NK-92 (cell line): ENCODE measurements around the gene UBA7.
A peak's percentile ranks its signal among the peaks of the same experiment; 100 is the strongest.
"Not testable (repeated sequence)": the region's sequence is repeated elsewhere in the genome, so short reads cannot be mapped to it uniquely, and the experiment has no call there.

Experiments
- DNase-seq: peaks from one replicate; lab custom pipeline; 2025; ENCODE audit not compliant: unreplicated experiment; lab: John Stamatoyannopoulos, UW

Gene UBA7, protein sequence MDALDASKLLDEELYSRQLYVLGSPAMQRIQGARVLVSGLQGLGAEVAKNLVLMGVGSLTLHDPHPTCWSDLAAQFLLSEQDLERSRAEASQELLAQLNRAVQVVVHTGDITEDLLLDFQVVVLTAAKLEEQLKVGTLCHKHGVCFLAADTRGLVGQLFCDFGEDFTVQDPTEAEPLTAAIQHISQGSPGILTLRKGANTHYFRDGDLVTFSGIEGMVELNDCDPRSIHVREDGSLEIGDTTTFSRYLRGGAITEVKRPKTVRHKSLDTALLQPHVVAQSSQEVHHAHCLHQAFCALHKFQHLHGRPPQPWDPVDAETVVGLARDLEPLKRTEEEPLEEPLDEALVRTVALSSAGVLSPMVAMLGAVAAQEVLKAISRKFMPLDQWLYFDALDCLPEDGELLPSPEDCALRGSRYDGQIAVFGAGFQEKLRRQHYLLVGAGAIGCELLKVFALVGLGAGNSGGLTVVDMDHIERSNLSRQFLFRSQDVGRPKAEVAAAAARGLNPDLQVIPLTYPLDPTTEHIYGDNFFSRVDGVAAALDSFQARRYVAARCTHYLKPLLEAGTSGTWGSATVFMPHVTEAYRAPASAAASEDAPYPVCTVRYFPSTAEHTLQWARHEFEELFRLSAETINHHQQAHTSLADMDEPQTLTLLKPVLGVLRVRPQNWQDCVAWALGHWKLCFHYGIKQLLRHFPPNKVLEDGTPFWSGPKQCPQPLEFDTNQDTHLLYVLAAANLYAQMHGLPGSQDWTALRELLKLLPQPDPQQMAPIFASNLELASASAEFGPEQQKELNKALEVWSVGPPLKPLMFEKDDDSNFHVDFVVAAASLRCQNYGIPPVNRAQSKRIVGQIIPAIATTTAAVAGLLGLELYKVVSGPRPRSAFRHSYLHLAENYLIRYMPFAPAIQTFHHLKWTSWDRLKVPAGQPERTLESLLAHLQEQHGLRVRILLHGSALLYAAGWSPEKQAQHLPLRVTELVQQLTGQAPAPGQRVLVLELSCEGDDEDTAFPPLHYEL

DNA sequence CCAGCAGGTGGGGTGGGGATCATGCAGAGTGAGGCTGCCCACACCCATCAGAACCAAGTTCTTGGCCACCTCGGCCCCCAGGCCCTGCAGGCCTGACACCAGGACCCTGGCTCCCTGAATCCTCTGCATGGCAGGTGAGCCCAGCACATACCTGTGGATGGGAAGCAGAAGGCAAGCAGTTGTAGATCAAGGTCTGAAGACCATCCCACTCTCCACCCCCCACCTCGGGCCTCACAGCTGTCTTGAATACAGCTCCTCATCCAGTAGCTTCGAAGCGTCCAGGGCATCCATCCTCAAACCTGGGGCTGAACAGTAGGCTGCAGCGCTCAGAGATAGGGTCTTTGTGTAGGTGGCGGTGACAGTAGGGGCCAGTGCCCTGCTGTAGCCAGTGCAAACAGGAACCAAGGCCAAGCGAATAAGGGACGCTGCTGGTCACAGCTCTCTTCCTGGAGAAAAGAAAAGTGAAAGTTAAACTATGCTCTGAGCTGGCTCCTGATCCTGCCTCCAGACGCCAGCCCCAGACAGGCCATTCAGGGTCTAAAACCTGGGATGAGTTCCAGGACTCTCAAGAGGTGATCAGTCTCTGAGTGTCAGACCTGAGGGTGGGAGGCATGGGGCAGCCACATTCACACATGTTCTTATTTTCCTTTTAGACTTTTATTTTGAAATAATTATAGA lies at the start of gene UBA7:
UBA7 (minus strand) TSS at position 457 of the 678 bp plus-strand sequence; CDS start at position 291, 166 bp downstream.
- no peak for DNase-seq

DNA sequence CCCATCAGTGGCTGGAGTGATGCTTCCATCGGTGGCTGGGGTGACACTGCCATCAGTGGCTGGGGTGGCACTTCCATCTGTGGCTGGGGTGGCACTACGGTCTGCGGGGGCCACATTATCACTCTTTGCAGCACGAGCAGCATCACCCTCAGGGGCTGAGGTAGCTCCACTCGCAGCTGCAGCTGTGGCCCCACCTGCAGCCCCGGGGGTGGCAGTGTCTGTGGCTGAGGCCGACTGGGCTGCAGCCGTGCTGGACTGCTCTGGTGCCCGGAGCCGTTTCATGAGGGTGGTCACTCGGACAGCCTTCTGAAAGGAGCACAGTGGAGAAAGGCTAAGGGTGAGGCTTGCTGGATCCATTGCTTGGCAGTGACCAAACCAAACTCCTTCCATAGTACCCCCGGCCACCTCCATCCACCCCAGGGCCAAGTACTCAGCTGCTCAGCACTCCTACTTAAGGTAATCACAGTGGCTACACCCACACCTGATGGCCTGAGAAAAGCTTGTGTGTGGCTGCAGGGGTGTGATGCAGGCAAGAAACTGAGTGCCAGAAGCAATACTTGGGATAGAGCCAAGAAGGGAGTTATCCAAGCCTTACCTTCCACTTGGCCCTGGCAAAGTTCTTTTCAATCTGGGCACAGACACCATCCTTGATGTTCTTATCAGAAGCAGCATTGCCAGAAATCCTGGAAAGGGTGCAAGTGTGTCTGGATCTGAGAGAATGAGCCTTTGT lies 46.0 kb upstream of the UBA7 start:
- no peak for DNase-seq

DNA sequence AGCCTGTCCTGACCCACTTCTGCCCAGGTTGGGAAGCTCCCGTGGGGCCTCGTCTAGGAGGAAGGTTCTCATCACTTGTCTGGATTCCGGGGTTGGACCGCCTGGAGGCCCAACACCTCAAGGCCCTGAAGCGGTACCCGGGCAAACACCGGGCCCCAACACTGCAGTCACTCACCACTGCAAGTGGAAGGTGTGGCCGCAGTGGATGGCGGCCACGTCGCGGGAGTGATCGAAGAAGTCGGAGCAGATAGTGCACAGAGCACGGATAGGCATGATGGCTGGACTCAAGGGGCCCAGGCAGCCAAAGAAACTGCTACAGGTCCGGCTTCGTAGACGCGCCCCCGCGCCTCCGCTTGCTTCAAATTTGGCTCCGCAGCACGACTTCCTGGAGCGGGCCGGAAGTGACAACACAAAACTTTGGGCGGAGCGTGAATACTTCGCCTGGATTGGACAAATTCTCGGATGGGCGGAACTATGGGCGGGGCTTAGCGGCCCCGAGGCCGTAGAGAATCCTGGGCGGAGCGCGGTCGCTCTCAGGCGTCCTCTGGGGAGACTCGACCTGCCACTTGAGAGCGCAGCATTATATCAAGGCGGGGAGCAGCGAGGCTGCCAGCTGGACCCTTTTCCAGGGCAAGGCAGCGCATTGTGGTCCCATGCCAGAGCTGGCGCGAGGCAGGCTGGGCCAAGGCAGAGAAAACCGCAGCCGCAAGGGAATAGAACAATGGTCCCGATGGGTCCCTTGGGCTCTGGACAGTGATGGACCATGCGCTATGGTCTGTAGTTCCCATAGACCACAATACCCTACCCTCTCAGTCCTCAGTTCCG lies 42.6 kb upstream of the UBA7 start, which contains the start of gene TRAIP:
TRAIP (minus strand) TSS at position 384 of the 825 bp plus-strand sequence; CDS start at position 273, 111 bp downstream.
- peak; percentile 35 for DNase-seq

DNA sequence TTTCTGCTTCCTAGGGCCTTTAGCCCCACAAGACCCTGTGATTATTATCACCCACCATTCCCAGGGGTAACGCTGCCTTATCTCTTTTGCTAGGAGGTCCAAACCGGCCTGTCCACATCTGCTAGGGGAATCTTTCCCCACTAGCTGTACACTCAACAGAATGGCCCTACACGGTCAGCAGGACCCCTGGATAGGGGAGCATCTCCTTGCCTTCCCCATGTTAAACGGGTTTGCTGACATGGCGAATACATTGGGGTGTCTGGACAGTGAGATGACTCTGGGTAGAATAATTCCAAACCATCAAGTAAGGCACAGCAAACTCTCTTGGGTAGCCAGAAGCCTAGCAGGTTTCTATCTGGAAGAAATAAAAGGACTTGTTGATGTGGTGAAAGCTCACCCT lies 41.9 kb upstream of the UBA7 start:
- no peak for DNase-seq

DNA sequence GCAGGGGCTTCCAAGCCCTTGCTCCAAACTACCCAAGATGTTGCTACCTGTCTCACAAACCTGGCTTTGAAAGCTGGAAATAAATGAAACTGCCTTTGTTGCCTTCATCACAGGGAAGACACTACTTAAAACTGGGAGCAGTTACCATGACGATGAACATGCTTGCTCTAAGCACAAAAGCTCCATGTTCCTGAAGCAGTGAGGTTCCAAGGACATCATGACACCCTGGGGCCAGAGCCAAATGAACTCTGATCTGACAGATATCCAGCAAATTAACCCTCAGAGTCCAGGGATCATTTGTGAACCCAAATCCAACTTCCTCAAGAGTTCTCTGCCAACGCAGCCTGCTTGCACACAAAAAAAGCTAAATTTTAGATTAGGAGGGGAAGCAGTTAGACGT lies 31.9 kb upstream of the UBA7 start:
- no peak for DNase-seq

DNA sequence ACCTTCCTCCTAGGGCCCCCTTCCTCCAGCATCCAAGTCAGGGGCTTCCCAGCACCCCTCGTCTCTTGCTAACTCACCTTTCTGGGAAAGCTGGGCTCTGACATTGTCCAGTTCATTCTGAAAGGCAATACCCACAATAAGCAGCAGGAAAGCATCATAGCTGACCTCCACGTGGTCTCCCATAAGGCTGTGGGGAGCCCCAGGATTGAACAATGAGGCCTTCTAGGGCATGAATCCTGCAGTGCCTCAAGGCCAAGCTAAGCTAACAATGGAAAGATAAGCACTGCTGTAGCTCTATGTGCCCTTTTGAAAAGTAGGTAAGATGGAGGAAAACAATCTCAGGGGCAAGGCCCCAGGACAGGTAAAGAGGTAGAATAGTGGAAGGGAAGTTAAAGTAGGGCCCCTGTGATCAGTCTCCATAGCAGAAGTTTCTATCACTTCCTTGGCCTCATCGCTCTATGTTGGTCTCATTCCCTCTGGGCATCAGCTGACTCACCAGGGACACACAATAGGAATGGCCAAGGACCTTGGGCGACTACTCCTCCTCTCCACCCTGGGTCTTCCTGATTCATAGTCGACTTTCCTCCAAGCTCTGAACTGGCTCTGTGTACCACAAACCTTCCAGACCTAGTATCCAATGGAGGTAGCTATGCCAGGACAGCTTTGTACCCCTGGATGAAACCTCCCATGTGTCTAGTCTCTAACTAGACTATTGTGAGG lies 30.9 kb upstream of the UBA7 start:
- no peak for DNase-seq

DNA sequence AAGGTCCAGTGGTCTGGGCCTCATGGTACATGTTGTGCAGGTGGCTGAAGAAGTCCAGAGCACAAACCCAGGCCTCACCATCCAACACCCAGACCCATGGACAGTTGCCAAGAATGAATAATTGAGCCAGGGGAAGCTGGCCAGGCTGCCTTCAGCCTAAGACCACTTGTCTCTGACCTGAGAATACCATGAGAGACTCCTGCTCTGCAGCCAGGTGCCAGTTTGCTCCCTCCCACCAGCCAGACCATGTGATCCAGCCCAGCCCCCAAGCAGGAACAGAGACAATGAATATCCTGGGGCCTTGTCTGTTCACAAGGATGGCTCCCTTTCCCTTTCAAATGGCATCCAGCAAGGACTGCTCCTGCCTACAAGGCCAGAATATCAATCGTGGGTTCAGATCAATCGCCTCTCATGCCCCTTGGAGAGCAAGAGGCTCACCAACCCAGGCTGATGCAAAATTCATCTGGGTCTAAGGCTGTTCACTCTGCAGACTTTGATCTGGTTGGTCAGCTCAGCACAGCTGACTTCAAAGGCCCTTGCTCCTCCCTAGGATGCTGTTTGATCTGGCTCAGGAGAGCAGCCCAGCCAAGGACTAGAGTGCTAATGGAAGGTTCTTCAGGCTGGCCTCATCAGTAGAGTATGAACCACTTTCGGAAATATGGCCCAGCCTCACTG lies 29.2 kb upstream of the UBA7 start:
- no peak for DNase-seq

DNA sequence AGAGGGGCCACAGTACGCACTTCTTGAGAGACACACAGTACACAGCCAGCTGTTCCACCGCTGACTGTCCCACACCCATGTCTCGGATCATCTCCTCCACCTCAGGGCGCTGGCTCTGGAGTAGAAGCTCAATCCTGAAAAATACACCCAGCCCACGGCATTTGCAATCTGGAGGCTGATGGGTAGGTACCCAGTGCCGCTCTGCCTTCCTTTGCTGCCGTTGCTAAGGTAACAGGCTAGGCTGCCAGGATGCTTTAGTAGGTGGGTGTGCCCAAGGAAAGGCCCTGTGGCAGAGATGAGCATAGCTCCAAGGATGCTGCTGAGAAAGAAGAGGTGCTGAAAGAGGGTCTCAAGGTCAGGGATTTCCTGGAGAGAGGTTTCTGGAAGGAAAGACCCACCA lies 28.1 kb upstream of the UBA7 start:
- no peak for DNase-seq

DNA sequence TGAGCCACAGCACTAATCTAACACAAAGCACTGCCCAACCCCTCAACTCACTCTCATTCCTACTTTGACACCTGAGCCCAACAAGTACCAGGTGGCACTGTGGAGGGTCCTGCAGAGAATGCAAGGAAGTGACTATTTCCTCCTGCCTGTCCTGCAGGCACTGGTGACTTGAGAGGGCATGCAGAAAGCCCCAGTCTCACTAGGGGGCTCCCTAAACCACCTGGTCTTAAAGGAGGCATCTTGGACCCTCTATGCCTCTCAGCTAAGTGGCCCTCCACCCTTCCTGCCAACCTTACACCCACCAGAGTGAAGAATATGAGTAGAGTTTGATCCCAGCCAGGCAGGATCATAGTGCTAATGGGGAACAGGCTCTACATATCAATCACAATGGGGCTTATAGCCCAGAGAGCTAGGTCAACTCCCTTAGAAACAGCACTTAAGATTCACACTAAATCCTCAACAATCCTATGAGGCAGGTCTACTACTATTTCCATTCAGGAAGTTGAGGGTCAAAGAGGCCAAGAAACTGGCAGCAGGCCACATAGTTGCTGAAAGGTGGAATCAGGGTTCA lies 27.5 kb upstream of the UBA7 start:
- no peak for DNase-seq

DNA sequence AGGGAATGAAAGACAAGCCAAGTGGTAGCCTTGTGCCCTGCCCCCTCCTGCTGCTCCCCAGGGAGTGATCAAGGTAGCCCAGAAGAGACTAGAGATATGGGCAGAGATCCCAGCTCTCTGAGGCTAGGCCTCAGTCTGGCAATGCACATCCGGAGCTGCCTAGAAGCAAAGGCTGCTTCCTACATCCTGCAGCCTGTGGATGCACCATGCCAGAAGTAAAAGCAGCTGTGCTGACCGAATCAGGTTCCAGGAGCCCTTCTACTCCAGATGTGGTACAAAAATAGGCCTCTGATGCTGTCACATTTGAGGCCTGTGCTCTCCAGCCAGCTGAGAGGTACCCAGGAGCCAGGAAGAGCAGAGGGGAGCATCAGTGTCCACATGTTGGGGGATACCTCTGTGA lies 26.6 kb upstream of the UBA7 start:
- no peak for DNase-seq

DNA sequence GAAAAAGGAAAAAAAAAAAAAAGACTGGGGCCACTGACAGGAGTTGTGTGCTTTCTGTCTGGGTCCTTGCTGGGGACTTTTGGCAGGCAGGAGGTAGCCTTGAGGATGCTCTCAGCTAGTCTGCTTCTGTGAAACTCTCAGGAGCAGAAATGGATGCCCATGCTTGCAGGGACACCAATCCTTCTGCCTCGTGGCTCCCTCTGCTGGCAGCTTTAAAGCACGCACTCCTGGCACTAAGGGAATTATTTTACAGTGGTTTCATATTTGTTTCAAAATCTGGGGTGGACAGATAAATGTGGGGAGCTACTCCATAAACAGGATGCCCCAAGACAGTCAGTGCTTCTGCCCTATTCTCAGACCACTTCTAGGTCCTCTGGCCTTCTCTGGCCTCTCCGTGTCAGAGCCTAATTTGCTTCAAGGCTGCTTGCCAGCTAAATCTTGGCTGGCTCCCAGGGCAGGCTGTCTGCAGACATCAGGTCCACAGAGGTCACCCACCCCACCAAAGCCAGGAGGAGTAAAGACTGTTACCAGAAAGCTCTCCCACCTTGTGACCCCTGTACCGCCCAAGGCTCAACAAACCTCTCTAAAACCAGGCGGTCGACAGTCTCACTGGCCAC lies 25.5 kb upstream of the UBA7 start:
- no peak for DNase-seq

DNA sequence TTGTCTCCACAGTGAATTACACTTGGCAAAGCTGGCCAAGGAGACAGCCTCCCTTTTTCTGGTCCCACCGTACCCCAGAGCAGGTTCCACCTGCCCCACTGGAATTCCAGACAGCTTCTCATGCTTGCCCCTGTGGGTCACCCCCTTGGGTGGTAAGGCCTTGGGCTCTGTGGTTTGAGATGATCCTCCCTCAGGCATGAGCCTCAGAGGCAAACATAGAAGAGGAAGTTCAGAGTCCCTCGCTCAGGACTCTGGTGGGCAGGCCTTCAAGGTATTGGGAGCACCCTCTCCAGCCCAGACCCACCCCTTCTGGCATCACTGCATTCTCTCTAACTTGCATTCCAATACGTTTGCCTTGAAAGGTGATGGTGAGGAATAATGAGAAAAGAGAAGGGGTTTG lies 17.6 kb upstream of the UBA7 start:
- DNase-seq: no peak

DNA sequence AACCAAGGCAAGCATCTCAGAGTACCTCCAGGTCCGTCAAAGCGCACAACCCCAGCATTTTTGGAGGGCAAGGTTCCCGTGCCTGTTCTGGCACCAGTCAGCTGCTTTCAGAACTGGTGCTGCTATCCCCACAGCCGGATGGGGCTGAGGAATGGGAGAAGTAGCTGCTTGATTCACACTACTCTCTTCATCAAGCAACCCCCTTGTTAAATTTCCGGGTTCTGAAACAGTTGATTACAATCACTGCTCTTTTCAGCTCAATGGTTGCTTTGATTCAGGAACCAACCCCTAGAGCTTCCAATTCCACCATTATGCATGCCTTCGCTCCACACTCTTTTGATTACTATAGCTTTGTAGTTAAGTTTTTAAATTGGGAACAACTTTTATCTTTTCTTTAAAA lies 12.3 kb upstream of the UBA7 start:
- DNase-seq: no peak

DNA sequence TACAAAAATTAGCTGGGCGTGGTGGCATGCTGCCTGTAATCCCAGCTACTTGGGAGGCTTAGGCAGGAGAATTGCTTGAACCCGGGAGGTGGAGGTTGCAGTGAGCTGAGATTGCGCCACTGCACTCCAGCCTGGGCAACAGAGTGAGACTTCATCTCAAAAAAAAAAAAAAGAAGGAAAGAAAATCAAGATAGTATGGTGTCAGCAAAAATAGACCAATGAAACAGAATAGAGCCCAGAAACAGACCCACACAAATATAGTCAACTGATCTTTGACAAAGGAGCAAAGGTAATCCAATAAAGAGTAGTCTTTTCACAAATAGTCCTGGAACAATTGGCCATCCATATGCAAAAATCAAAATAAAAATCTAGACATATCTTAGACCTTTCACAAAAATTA lies 9.4 kb upstream of the UBA7 start:
- not testable (repeated sequence) for DNase-seq

DNA sequence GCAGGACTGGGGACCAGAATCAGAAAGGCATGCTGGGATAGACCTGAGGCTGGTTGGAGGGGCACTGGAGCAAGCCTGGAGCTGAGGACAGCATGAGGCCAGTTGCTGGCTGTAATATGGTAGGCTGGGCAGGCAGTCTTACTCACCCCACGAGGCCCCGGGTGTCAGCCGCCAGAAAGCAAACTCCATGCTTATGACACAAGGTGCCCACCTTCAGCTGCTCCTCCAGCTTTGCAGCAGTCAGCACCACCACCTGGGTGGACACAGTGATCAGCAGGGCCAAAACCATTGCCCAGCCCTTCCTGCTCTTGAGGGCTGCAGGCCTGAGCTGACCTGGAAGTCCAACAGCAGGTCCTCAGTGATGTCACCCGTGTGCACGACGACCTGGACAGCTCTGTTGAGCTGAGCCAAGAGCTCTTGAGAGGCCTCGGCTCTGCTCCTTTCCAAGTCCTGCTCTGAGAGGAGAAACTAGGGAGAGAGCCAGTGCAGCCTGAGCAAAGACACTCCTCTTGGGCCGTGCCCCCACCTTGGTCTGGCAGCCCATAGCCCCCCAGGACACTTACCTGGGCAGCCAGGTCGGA lies 747 bp downstream of the UBA7 start:
- no peak for DNase-seq

DNA sequence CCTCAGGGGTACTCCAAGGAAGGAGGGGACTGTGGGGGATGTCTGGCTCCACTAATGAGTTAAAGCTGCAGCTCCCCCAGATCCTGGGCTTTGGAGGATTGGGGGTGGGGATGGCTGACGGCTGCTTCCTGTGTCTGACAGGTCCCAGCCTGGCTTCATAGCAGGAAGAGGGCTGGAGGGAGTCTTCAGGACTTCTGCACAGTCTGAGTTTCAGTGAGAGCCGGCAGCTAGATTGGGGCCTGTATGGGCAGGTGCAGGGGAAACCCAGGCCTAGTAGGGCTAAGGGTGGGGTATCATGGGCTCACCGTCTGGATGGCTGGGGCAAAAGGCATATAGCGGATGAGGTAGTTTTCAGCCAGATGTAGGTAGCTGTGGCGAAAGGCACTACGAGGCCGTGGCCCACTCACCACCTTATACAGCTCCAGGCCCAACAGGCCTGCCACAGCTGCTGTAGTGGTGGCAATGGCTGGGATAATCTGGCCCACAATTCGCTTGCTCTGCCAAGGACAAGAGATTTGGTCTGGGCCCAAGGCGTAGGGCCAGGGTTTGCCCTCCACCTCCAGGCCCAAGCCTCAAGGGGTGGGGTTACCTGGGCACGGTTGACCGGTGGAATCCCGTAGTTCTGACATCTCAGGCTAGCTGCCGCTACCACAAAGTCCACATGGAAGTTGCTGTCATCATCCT lies 6.2 kb downstream of the UBA7 start:
- no peak for DNase-seq

DNA sequence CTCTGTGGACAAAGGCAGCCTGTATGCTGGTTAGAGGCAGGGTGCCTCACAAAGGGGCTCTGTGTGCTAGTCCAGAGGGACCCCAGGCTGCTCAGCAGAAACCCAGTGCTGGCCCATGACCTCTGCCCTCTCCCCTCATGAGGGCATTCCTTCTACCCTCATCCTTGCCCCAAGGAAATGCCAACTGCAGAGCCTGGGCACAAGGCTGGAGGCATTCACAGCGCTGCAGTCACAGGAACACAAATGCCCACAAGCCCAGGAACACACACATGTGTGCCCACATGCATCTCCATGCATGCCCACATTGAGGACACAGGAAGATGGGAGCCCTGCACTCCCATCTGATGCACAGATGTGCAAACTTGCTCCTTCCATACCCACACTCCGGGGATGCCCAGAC lies 6.9 kb downstream of the UBA7 start:
- no peak for DNase-seq
